IMR-90 (cell line): ENCODE data around the gene PHPT1. TPM values are rescaled to one million over a fixed set of nuclear protein-coding genes. Genes with fewer than 3 reads are reported as not detected.

Experiments used
- ATAC-seq: fragments of 200-7000 bp; cut with Tn5 transposase; 2 replicates; pipeline ENCODE4 v1.9.1; 2020; ENCODE audit warnings: low read depth, mild to moderate bottlenecking, moderate library complexity
- BruUV-seq: library from RNA; stranded (reverse); fragments of 400-500 nt; replicated peaks from 2 replicates; lab custom pipeline; 2021; lab: Mats Ljungman, UMichigan
- CTCF ChIA-PET: fragments of 300-600 bp; formaldehyde crosslinking; extraction: SDS; loops from one replicate; lab custom pipeline; 2021; ENCODE audit warnings: antibody characterized with exemption; lab: Yijun Ruan, JAX
- POLR2A ChIA-PET: fragments of 300-600 bp; sonication (Branson Sonifier 250); formaldehyde crosslinking; loops from one replicate; lab custom pipeline; 2022; ENCODE audit warnings: antibody characterized with exemption; ENCODE audit not compliant: unreplicated experiment; lab: Charles Lee
- DNase-seq: peaks from one replicate; pipeline ENCODE4 v3.0.0; 2013
- H2AFZ ChIP-seq: replicated peaks from 2 replicates; pipeline ENCODE3; 2013; ENCODE audit warnings: low read length, mild to moderate bottlenecking; ENCODE audit not compliant: poor library complexity
- H2AK5ac ChIP-seq: 2 replicates; pipeline ENCODE4 v1.6.1; 2013; ENCODE audit warnings: low read depth, low read length, inconsistent platforms
- H2AK9ac ChIP-seq: replicated peaks from 2 replicates; pipeline ENCODE3; 2013; ENCODE audit warnings: mild to moderate bottlenecking, low read depth, low read length, moderate library complexity; ENCODE audit not compliant: poor library complexity
- H2BK120ac ChIP-seq: 2 replicates; pipeline ENCODE4 v1.6.1; 2013; ENCODE audit warnings: low read depth, low read length, inconsistent platforms
- H2BK15ac ChIP-seq: 3 replicates; pipeline ENCODE4 v1.6.1; 2013; ENCODE audit warnings: low read depth, low read length, inconsistent platforms
- H2BK20ac ChIP-seq: 2 replicates; pipeline ENCODE4 v1.6.1; 2013; ENCODE audit warnings: low read depth, mild to moderate bottlenecking, inconsistent platforms, low read length, moderate library complexity
- H2BK5ac ChIP-seq: 2 replicates; pipeline ENCODE4 v1.6.1; 2013; ENCODE audit warnings: mild to moderate bottlenecking, low read depth, low read length, inconsistent platforms; ENCODE audit not compliant: poor library complexity, severe bottlenecking
- H3K14ac ChIP-seq: replicated peaks from 2 replicates; pipeline ENCODE4 v1.6.1; 2013; ENCODE audit warnings: low read depth, low read length, inconsistent platforms
- H3K18ac ChIP-seq: 2 replicates; pipeline ENCODE4 v1.6.1; 2013; ENCODE audit warnings: low read depth, low read length, control low read depth
- H3K23ac ChIP-seq: 2 replicates; pipeline ENCODE4 v1.6.1; 2013; ENCODE audit warnings: low read depth, low read length, inconsistent platforms
- H3K27ac ChIP-seq: 2 replicates; pipeline ENCODE4 v1.5.1; 2013; ENCODE audit warnings: mild to moderate bottlenecking, control low read depth, low read length; ENCODE audit not compliant: insufficient read depth
- H3K27me3 ChIP-seq: 2 replicates; pipeline ENCODE4 v1.6.1; 2013; ENCODE audit warnings: low read length; ENCODE audit not compliant: control insufficient read depth, insufficient read depth
- H3K36me3 ChIP-seq: 2 replicates; pipeline ENCODE4 v1.6.1; 2013; ENCODE audit warnings: low read length, mixed read lengths; ENCODE audit not compliant: control insufficient read depth, insufficient read depth
- H3K4ac ChIP-seq: 2 replicates; pipeline ENCODE4 v1.6.1; 2013; ENCODE audit warnings: low read depth, low read length, inconsistent platforms
- H3K4me1 ChIP-seq: 2 replicates; pipeline ENCODE4 v1.6.1; 2013; ENCODE audit warnings: low read length, mixed read lengths; ENCODE audit not compliant: control insufficient read depth, insufficient read depth
- H3K4me2 ChIP-seq: 2 replicates; pipeline ENCODE4 v1.6.1; 2013; ENCODE audit warnings: low read depth, mild to moderate bottlenecking, control low read depth, low read length, moderate library complexity
- H3K4me3 ChIP-seq: 2 replicates; pipeline ENCODE4 v1.5.1; 2013; ENCODE audit warnings: low read depth, mild to moderate bottlenecking, control low read depth, low read length, moderate library complexity; ENCODE audit not compliant: insufficient read depth
- H3K56ac ChIP-seq: 2 replicates; pipeline ENCODE4 v1.6.1; 2013; ENCODE audit warnings: low read length, inconsistent platforms; ENCODE audit not compliant: insufficient read depth; ENCODE audit errors: extremely low read depth
- H3K79me1 ChIP-seq, 2 experiments: 2 replicates each; pipeline ENCODE4 v1.6.1; 2013; ENCODE audit warnings: low read length in 2 of 2, inconsistent platforms in 1 of 2, low read depth in 1 of 2
- H3K9ac ChIP-seq: 2 replicates; pipeline ENCODE4 v1.6.1; 2013; ENCODE audit warnings: low read depth, low read length, control low read depth
- H3K9me1 ChIP-seq: 2 replicates; pipeline ENCODE4 v1.6.1; 2013; ENCODE audit warnings: low read length, inconsistent platforms; ENCODE audit not compliant: insufficient read depth
- H3K9me3 ChIP-seq: 2 replicates; pipeline ENCODE4 v1.6.1; 2013; ENCODE audit warnings: low read length; ENCODE audit not compliant: control insufficient read depth, insufficient read depth
- H4K20me1 ChIP-seq: 2 replicates; pipeline ENCODE4 v1.6.1; 2013; ENCODE audit warnings: low read length, inconsistent platforms; ENCODE audit not compliant: insufficient read depth
- H4K5ac ChIP-seq: 2 replicates; pipeline ENCODE4 v1.6.1; 2013; ENCODE audit warnings: mild to moderate bottlenecking, low read depth, low read length, control low read depth
- H4K8ac ChIP-seq, 2 experiments: 2 replicates each; pipeline ENCODE4 v1.6.1; 2013; ENCODE audit warnings: low read depth in 2 of 2, low read length in 2 of 2, control low read depth in 1 of 2, inconsistent platforms in 1 of 2
- H4K91ac ChIP-seq: 2 replicates; pipeline ENCODE4 v1.6.1; 2013; ENCODE audit warnings: low read depth, low read length, inconsistent platforms; ENCODE audit not compliant: insufficient read depth
- BHLHE40 ChIP-seq: fragments of 150-350 bp; IDR thresholded peaks from 2 replicates; pipeline ENCODE4 v1.6.1; 2016; ENCODE audit warnings: mild to moderate bottlenecking, low read depth, low read length
- CHD1 ChIP-seq: IDR thresholded peaks from 2 replicates; pipeline ENCODE4 v1.6.1; 2012; ENCODE audit warnings: low read depth, low read length, improper control_type of control experiment
- MAZ ChIP-seq: IDR thresholded peaks from 2 replicates; pipeline ENCODE4 v1.6.1; 2012; ENCODE audit warnings: low read depth, mild to moderate bottlenecking, low read length, improper control_type of control experiment, moderate library complexity, borderline replicate concordance
- RAD21 ChIP-seq: IDR thresholded peaks from 2 replicates; pipeline ENCODE4 v1.6.1; 2012; ENCODE audit warnings: low read length, improper control_type of control experiment
- RCOR1 ChIP-seq: IDR thresholded peaks from 2 replicates; pipeline ENCODE4 v1.6.1; 2012; ENCODE audit warnings: mild to moderate bottlenecking, low read length, improper control_type of control experiment; ENCODE audit not compliant: insufficient replicate concordance
- RFX5 ChIP-seq: IDR thresholded peaks from 2 replicates; pipeline ENCODE4 v1.8.0; 2012; ENCODE audit warnings: low read depth, mild to moderate bottlenecking, low read length, moderate library complexity
- WGBS, 2 experiments: methylation state at CpG; one replicate each; pipeline versions ENCODE4 v1.1.5 to v1.1.7; 2013; ENCODE audit warnings: missing lambda C conversion rate in 2 of 2; ENCODE audit not compliant: insufficient read length in 1 of 2; ENCODE audit errors: extremely low coverage in 2 of 2; 5-methylcytosine and 5-hydroxymethylcytosine counted together
- dilution Hi-C: fragments of 300-500 bp; cut with HindIII; formaldehyde crosslinking; loops from one replicate; pipeline ENCODE4 v1.14.3; 2018; ENCODE audit warnings: low sequenced_read_pairs; ENCODE audit not compliant: unreplicated experiment
- in situ Hi-C: fragments of 300-500 bp; cut with MboI; formaldehyde crosslinking; loops from 3 replicates; pipeline ENCODE4 v1.14.3; 2019; ENCODE audit warnings: low sequenced_read_pairs, inconsistent platforms, mixed read lengths
- intact Hi-C: fragments of 100-400 bp; cut with micrococcal nuclease; formaldehyde crosslinking; loops from 2 replicates; pipeline ENCODE4 v1.10.0; 2022
- polyA plus RNA-seq, 3 experiments: library from polyadenylated mRNA; depleted of rRNA; stranded (reverse); fragments of >200 nt; gene quantifications; 2 replicates each; pipeline ENCODE4 v1.2.3, GENCODE V29; 2012; ENCODE audit warnings: low replicate concordance in 1 of 3
- total RNA-seq: library from RNA; depleted of rRNA; stranded (reverse); fragments of >200 nt; gene quantifications from 2 replicates; pipeline ENCODE4 v1.2.3, GENCODE V29; 2012
- TF ChIP-seq, protein P1 (sequence below): conservative IDR thresholded peaks from 2 replicates; pipeline ENCODE4 v1.5.1; 2012; ENCODE audit warnings: mild to moderate bottlenecking, low read depth, low read length, improper control_type of control experiment

The PHPT1 gene
- total and polyA plus RNA-seq, 2 of the 4 experiments (the other 2 are of a cell fraction): 79.8 to 214 TPM

DNA sequence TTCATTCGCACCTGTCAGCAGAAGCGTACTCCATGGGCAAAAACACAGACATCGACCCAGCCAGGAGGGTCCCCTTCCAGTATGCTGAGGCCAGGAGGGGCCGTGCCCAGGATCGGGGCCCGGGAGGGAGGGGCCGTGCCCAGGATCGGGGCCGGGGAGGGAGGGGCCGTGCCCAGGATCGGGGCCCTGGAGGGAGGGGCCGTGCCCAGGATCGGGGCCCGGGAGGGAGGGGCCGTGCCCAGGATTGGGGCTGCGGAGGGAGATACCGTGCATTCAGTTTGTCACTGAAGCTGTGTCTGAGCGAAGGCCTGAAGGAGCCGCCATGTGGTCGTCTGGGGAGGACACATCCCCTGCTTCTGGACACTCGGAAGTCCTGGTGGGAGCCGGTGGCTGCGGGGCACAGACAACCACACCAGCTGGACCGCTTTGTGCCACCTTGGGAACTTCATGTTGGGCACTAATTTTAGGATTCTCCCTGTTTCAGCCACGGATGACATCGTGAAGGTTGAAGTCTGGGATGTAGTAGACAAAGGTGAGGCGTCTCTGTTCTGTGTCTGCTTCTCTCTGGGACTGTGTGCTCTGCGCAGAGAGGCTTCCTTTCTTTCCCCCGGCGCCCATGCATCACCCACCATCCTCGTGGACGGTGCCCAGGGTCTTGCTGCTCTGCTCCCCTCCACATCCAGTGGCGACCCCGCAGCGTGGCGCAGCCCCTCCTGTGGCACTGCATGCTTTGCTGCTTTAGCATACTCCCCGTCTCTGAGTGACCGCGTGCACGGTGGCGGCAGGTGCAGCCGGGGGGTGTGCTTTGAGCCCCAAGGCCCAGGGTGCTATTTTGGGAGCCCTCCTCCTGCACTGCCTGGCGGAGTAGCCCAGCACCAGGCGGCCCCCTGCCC lies 23.7 kb upstream of the PHPT1 start (continued):
- TF ChIP-seq RAD21: no peak

DNA sequence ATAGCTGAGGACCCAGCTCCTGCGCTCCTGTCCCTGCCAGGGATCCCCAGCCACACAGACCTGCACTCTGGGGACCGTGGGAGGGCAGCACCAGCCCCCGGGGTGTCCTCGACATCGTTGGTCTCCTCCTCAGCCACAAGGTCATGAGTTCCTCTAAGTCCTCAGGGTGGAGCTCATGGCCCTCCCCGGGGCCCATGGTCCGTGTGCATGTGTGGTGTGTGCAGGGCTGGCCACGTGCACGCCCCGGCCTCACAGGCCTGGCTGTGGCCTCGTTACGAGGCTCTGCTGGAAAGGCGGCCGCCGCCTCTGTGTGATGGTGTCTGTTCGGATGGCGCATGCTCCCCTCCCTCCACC lies 23.0 kb upstream of the PHPT1 start:
- no peak overlapping the region for H2BK15ac ChIP-seq
- H3K56ac ChIP-seq: no peak overlapping the region
- no peaks in the 10 kb centered on the region for H3K9me1 ChIP-seq
- H3K36me3 ChIP-seq: peaks cover 57% of the 10 kb centered on the region
- H4K5ac ChIP-seq: no peak overlapping the region
- H2AK9ac ChIP-seq: no peak overlapping the region
- WGBS, 2 experiments: 100% methylated on average over 4 of the region's 17 CpGs; no CpG with 5 or more reads in 1 of the 2 experiments
- dilution Hi-C loops (no loop called here), in situ Hi-C loops (no loop called here), intact Hi-C loops (no loop called here)
- peaks cover 9% of the 10 kb centered on the region for H4K20me1 ChIP-seq
- H3K14ac ChIP-seq: no peak overlapping the region
- H3K79me1 ChIP-seq: peaks cover 5 to 16% of the 10 kb centered on the region in 2 experiments; a peak in 3 of 4 replicates
- no peaks in the 10 kb centered on the region for H3K27me3 ChIP-seq
- DNase-seq (no peak), ATAC-seq (no peak)
- no peaks in the 10 kb centered on the region for H3K9me3 ChIP-seq
- no peak overlapping the region for H4K91ac ChIP-seq
- no peak overlapping the region for H3K4ac ChIP-seq
- H2AK5ac ChIP-seq: no peak overlapping the region
- ChIA-PET CTCF (interaction anchor here (2.0 kb wide), 1 partner anchor 17 kb away, joined by 4 read pairs; no protein-coding TSS in a partner anchor), POLR2A (no interaction called here)
- H2BK5ac ChIP-seq: no peak overlapping the region
- TF ChIP-seq MAZ (no peak), RCOR1 (no peak), RFX5 (no peak), CHD1 (no peak), BHLHE40 (no peak)
- TF ChIP-seq, protein P1, sequence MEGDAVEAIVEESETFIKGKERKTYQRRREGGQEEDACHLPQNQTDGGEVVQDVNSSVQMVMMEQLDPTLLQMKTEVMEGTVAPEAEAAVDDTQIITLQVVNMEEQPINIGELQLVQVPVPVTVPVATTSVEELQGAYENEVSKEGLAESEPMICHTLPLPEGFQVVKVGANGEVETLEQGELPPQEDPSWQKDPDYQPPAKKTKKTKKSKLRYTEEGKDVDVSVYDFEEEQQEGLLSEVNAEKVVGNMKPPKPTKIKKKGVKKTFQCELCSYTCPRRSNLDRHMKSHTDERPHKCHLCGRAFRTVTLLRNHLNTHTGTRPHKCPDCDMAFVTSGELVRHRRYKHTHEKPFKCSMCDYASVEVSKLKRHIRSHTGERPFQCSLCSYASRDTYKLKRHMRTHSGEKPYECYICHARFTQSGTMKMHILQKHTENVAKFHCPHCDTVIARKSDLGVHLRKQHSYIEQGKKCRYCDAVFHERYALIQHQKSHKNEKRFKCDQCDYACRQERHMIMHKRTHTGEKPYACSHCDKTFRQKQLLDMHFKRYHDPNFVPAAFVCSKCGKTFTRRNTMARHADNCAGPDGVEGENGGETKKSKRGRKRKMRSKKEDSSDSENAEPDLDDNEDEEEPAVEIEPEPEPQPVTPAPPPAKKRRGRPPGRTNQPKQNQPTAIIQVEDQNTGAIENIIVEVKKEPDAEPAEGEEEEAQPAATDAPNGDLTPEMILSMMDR: no peak
- no peak overlapping the region for H3K9ac ChIP-seq
- H3K27ac ChIP-seq: no peak overlapping the region
- no peak overlapping the region for H3K23ac ChIP-seq
- no peak overlapping the region for H2BK120ac ChIP-seq
- H2AFZ ChIP-seq: no peak overlapping the region
- no peak overlapping the region for H4K8ac ChIP-seq
- no peak overlapping the region for H3K18ac ChIP-seq
- no peak overlapping the region for H2BK20ac ChIP-seq
- BruUV-seq: no TSS peak
- no peak overlapping the region for H3K4me2 ChIP-seq
- H3K4me3 ChIP-seq: no peak overlapping the region
- H3K4me1 ChIP-seq: peaks cover under 1% of the 10 kb centered on the region; the same call in 1 of the 2 replicates
